GM20000 (cell line): ENCODE measurements around the gene ZC3H18.

Experiments used
- DNase-seq: peaks from one replicate; pipeline ENCODE4 v3.0.0; 2012; ENCODE audit warnings: low spot score
- TF ChIP-seq, protein P1 (sequence below): IDR thresholded peaks from 2 replicates; pipeline ENCODE4 v1.5.1; 2012; ENCODE audit warnings: mild to moderate bottlenecking, control low read depth; ENCODE audit errors: extremely low read depth, missing control alignments

ZC3H18 gene

DNA sequence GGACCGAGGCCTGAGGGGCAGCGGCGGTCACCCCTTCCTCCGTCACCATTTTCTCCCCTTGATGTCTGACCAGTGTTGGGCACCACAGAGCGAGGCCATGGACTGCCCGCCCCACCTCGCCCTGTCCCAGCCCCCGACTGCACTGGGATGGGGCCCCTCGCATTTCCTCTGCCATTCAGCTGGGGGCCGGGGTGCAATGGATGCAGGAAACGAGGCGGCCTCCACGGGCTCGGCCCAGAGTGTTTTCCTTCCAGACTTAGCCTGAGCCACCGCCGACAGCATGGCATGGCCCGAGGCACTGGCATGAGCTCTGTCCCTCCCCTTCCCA lies 44.6 kb upstream of the ZC3H18 start:
- TF ChIP-seq, protein P1, sequence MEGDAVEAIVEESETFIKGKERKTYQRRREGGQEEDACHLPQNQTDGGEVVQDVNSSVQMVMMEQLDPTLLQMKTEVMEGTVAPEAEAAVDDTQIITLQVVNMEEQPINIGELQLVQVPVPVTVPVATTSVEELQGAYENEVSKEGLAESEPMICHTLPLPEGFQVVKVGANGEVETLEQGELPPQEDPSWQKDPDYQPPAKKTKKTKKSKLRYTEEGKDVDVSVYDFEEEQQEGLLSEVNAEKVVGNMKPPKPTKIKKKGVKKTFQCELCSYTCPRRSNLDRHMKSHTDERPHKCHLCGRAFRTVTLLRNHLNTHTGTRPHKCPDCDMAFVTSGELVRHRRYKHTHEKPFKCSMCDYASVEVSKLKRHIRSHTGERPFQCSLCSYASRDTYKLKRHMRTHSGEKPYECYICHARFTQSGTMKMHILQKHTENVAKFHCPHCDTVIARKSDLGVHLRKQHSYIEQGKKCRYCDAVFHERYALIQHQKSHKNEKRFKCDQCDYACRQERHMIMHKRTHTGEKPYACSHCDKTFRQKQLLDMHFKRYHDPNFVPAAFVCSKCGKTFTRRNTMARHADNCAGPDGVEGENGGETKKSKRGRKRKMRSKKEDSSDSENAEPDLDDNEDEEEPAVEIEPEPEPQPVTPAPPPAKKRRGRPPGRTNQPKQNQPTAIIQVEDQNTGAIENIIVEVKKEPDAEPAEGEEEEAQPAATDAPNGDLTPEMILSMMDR = no peak
- no peak for DNase-seq

DNA sequence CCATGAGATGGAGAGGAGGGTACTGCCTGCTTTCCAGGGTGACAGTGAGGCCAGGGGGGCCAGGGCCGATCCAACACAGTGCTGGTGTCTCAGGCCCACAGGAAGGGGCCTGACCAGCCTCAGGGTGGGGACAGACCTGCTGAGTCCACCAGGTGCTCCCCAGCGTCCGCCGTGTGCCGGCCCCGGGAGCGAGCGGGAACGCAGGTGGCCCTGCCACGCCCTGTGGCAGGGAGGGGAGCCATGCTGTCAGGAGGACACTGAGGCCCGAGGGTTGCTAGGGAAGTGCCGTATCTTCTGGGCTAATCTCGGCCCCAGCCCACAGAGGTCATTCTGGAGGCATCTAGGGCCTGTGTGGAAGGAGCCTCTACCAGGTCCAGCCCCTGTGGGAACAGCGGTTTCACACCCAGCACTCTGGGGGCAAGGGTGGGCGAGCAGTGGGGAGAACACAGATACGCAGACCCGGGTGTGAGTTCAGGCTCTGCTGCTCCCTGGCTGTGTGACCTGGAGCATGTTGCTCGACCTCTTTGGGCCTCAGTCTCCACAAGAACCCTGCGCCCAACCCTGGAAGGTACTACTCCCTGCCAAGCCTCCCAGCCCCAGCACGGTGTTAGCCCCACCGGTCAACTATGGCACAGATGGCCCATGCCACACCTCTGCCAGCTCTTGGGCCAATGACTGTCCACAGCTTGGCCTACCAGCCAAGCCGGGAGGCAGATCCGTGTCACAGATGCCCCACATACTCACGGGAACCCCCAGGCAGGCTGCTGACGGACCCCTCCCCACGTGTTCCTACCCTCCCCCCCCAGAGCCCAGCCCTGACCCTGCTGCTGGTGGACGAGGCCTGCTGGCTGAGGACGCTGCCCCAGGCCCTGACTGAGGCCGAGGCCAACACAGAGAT lies 43.9 kb upstream of the ZC3H18 start:
- no peak for DNase-seq
- TF ChIP-seq, protein P1 = no peak

DNA sequence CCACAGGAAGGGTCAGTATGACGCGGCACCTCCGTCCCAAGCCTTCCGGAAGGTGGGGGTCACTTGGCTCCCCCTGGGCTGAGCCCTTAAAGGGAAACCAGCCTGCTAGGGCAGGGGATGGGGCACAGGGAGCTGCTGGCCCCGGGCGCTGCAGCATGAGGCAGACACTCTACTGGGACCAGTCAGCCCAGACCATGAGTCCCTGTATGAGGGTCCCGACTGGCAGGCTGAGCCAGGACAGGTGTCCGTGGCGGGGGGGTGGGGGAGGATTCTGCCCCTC lies 43.4 kb upstream of the ZC3H18 start:
- DNase-seq = no peak
- TF ChIP-seq, protein P1 = no peak

DNA sequence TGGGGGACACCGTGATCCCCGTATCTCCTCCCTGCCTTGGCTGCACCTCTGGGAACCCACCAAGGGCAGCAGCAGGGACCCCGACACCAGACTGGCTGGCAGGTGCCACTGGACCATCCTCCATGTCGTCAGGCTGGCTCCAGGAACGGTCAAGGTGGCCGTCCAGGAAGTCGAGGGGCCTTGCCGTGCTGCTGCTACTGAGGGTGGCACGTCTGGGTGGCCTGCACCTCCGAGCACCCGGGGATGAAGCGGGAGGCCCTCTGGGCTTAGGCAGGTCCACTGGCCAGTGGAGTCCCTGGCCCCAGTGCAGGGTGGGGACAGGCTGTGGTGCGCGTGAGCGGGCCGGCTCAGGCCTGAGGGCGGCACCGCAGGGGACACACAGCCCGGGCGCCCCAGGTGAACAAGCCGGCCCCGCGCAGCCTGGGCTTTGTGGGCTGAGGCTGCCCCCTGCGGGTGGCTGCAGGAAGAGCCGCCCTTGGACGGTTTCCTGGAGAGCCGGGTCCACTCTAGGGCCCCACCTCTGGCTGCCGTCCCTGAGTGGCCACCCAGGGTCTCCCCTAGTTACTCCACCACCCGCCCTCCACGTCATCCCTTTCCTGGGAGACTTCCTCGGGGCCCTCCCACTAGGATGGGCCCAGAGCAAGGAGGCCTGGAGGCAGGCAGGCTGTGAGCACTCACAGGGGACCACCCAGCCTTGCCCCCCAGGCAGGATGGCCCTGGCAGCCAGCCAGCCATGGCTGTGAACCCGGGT lies 42.8 kb upstream of the ZC3H18 start:
- DNase-seq = peak; percentile 94
- TF ChIP-seq, protein P1 = peak; percentile 84

DNA sequence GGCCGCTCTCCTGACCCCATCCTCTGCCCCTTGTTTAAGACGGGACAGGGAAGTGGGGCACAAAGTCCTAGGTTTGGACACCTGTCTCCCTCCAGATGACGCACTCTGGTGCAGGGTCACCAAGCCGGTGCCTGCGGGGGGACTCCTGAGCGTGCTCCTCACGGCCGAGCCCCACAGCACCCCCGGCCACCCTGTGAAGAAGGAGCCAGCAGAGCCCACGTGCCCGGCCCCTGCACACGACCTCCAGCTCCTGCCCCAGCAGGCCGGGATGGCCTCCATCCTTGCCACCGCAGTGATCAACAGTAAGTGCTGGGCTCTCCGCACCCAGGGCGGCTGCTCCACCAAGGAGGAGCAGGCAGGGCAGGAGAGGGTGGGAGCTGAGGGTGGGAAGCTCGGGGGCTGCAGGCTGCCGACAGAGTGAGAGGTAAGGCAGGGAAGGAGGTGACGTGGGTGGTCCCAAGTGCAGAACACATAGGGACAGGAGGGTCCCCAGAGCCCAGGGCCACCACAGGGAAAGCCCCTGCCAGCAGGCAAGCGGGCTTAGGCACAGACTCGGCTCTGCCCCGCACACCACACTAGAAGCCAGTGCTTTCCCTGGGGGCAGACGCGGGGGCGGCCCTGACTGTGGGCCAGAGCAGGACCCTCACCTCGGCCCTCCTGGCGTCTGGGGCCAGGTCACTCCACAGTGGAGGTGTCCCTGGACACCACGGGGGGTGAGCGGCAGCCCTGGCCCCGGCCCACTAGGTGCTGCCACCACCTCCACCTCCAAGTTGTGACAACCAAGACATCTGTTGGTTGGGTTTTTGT lies 42.1 kb upstream of the ZC3H18 start:
- no peak for DNase-seq
- TF ChIP-seq, protein P1 = no peak

DNA sequence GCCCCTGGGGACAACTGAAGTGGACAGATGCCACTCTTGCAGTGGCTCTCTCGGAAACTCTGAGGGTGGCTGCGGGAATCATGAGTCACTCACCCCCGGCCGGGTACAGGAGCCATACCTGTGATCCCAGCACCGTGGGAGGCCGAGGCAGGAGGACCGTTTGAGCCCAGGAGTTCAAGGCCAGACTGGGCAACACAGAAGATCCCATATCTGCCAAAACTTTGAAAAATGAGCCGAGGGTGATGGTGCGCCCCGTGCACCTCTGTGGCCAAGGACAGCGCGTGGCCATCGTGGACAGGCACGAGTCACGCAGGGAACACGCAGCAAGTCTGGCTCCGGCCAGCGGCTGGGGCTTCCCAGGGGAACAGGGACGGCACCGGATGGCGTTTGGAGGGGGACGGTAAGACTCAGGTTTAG lies 41.3 kb upstream of the ZC3H18 start:
- TF ChIP-seq, protein P1 = no peak
- no peak for DNase-seq

DNA sequence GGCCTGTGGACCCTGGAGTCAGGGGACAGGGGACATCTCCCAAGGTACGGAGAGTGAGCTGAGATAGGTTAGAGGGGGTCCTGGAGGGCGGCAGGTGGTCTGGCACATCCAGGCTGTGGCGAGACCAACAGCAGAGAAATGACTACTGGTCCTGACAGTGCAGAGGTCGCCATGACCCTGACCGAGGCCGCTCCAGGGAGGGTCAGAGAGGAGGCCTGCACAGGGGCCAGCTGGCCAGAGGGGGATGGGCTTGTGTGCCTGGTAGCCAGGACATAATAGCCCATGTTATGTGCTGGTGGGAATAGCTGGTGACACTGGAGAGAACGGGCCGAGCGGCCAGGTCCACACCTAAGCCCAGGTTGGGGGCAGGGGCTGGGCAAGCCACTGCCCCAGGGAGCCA lies 40.6 kb upstream of the ZC3H18 start:
- TF ChIP-seq, protein P1 = no peak
- DNase-seq = no peak
